H9 (cell line): ENCODE results near the gene RASA4. TPM values are rescaled to one million over a fixed set of nuclear protein-coding genes. Genes with fewer than 3 reads are reported as not detected.
"Not testable (repeated sequence)": the region's sequence is repeated elsewhere in the genome, so short reads cannot be mapped to it uniquely, and the experiment has no call there.

Experiments
- DNase-seq: peaks from one replicate; pipeline ENCODE4 v3.0.0-alpha.2; 2017
- H2AFZ ChIP-seq: one replicate; pipeline ENCODE4 v1.6.1; 2013; ENCODE audit warnings: mild to moderate bottlenecking, low read length, control low read depth, moderate library complexity
- H2AK5ac ChIP-seq: 2 replicates; pipeline ENCODE4 v1.6.1; 2013; ENCODE audit warnings: low read length, control low read depth, mixed read lengths; ENCODE audit not compliant: insufficient read length
- H2BK120ac ChIP-seq: one replicate; pipeline ENCODE4 v1.6.1; 2013; ENCODE audit warnings: low read depth, mild to moderate bottlenecking, low read length, control low read depth, inconsistent platforms; ENCODE audit not compliant: poor library complexity, severe bottlenecking
- H2BK12ac ChIP-seq: 2 replicates; pipeline ENCODE4 v1.6.1; 2013; ENCODE audit warnings: low read length, control low read depth, mixed read lengths, low read depth; ENCODE audit not compliant: insufficient read length
- H2BK15ac ChIP-seq: 2 replicates; pipeline ENCODE4 v1.6.1; 2013; ENCODE audit warnings: low read depth, low read length, control low read depth
- H2BK20ac ChIP-seq: one replicate; pipeline ENCODE4 v1.6.1; 2013; ENCODE audit warnings: low read depth, mild to moderate bottlenecking, low read length, control low read depth, inconsistent platforms; ENCODE audit not compliant: poor library complexity, severe bottlenecking
- H2BK5ac ChIP-seq: 2 replicates; pipeline ENCODE4 v1.6.1; 2013; ENCODE audit warnings: low read length, control low read depth, mixed read lengths; ENCODE audit not compliant: insufficient read length
- H3K14ac ChIP-seq: 2 replicates; pipeline ENCODE4 v1.6.1; 2013; ENCODE audit warnings: low read length, control low read depth; ENCODE audit not compliant: insufficient read depth
- H3K18ac ChIP-seq: 2 replicates; pipeline ENCODE4 v1.6.1; 2013; ENCODE audit warnings: low read depth, mild to moderate bottlenecking, mixed read lengths, low read length, control low read depth; ENCODE audit not compliant: insufficient read length
- H3K23ac ChIP-seq: 2 replicates; pipeline ENCODE4 v1.6.1; 2013; ENCODE audit warnings: low read length, control low read depth, mixed read lengths, low read depth; ENCODE audit not compliant: insufficient read length
- H3K23me2 ChIP-seq: 2 replicates; pipeline ENCODE4 v1.6.1; 2013; ENCODE audit warnings: low read depth, mild to moderate bottlenecking, mixed read lengths, low read length, control low read depth; ENCODE audit not compliant: insufficient read length, poor library complexity, severe bottlenecking
- H3K27ac ChIP-seq: 2 replicates; pipeline ENCODE4 v1.5.1; 2013; ENCODE audit warnings: low read length, control low read depth, mixed read lengths, low read depth; ENCODE audit not compliant: insufficient read length
- H3K27me3 ChIP-seq: 2 replicates; pipeline ENCODE4 v1.6.1; 2013; ENCODE audit warnings: low read length, control low read depth, inconsistent platforms; ENCODE audit not compliant: insufficient read depth
- H3K4ac ChIP-seq: 2 replicates; pipeline ENCODE4 v1.6.1; 2013; ENCODE audit warnings: low read depth, mild to moderate bottlenecking, control low read depth, inconsistent platforms, low read length, moderate library complexity
- H3K4me1 ChIP-seq: 2 replicates; pipeline ENCODE4 v1.6.1; 2013; ENCODE audit warnings: low read length, control low read depth, inconsistent platforms; ENCODE audit not compliant: insufficient read depth
- H3K4me2 ChIP-seq: 2 replicates; pipeline ENCODE4 v1.6.1; 2013; ENCODE audit warnings: low read length, control low read depth, mixed read lengths; ENCODE audit not compliant: insufficient read length, insufficient read depth
- H3K56ac ChIP-seq: 2 replicates; pipeline ENCODE4 v1.6.1; 2013; ENCODE audit warnings: low read depth, mild to moderate bottlenecking, mixed read lengths, low read length, control low read depth; ENCODE audit not compliant: insufficient read length
- H3K79me1 ChIP-seq: 2 replicates; pipeline ENCODE4 v1.6.1; 2013; ENCODE audit warnings: low read depth, mild to moderate bottlenecking, moderate library complexity, low read length, control low read depth, inconsistent platforms; ENCODE audit not compliant: insufficient read depth, poor library complexity, severe bottlenecking
- H3K79me2 ChIP-seq: 2 replicates; pipeline ENCODE4 v1.6.1; 2013; ENCODE audit warnings: low read length, control low read depth, inconsistent platforms; ENCODE audit not compliant: insufficient read depth
- H3K9ac ChIP-seq: 2 replicates; pipeline ENCODE4 v1.6.1; 2013; ENCODE audit warnings: low read length, control low read depth, mixed read lengths; ENCODE audit not compliant: insufficient read length; ENCODE audit errors: extremely low read depth
- H3K9me3 ChIP-seq: one replicate; pipeline ENCODE4 v1.6.1; 2013; ENCODE audit warnings: low read depth, low read length, inconsistent platforms; ENCODE audit not compliant: control insufficient read depth
- H3T11ph ChIP-seq: one replicate; pipeline ENCODE4 v1.6.1; 2013; ENCODE audit warnings: mild to moderate bottlenecking, low read length, control low read depth, inconsistent platforms
- H4K20me1 ChIP-seq: one replicate; pipeline ENCODE4 v1.6.1; 2013; ENCODE audit not compliant: control insufficient read depth, insufficient read length, insufficient read depth
- H4K5ac ChIP-seq: 2 replicates; pipeline ENCODE4 v1.6.1; 2013; ENCODE audit warnings: low read depth, mild to moderate bottlenecking, mixed read lengths, low read length, control low read depth; ENCODE audit not compliant: insufficient read length
- H4K8ac ChIP-seq: replicated peaks from 2 replicates; pipeline ENCODE4 v1.6.1; 2013; ENCODE audit warnings: low read length, control low read depth, mixed read lengths, low read depth; ENCODE audit not compliant: insufficient read length
- H4K91ac ChIP-seq: 2 replicates; pipeline ENCODE4 v1.6.1; 2013; ENCODE audit warnings: low read depth, mild to moderate bottlenecking, moderate library complexity, mixed read lengths, low read length, control low read depth; ENCODE audit not compliant: insufficient read length
- H3K27ac Mint-ChIP-seq, 3 experiments: 2 replicates in 2 of 3; 3 replicates in 1 of 3; pipeline ENCODE4 v1.8.0; 2020 to 2021; ENCODE audit warnings: mixed read lengths in 3 of 3, mild to moderate bottlenecking in 1 of 3, moderate library complexity in 1 of 3
- H3K27me3 Mint-ChIP-seq: 2 replicates; pipeline ENCODE4 v1.8.0; 2021; ENCODE audit warnings: low read depth, mild to moderate bottlenecking, moderate library complexity, mixed read lengths
- H3K36me3 Mint-ChIP-seq, 3 experiments: 2 replicates in 2 of 3; 3 replicates in 1 of 3; pipeline ENCODE4 v1.8.0; 2020 to 2021; ENCODE audit warnings: low read depth in 3 of 3, mixed read lengths in 3 of 3; ENCODE audit not compliant: insufficient read depth in 1 of 3
- H3K4me1 Mint-ChIP-seq, 2 experiments: 2 replicates each; pipeline ENCODE4 v1.8.0; 2020; ENCODE audit warnings: mixed read lengths in 2 of 2
- H3K4me3 Mint-ChIP-seq, 2 experiments: 2 replicates in 1 of 2; 3 replicates in 1 of 2; pipeline ENCODE4 v1.8.0; 2020 to 2021; ENCODE audit warnings: mild to moderate bottlenecking in 2 of 2, mixed read lengths in 2 of 2, moderate library complexity in 1 of 2
- H3K9me3 Mint-ChIP-seq, 2 experiments: 2 replicates in 1 of 2; 3 replicates in 1 of 2; pipeline ENCODE4 v1.8.0; 2020; ENCODE audit warnings: mild to moderate bottlenecking in 2 of 2, mixed read lengths in 2 of 2, moderate library complexity in 1 of 2
- WGBS: extraction: QIAGEN DNeasy Blood & Tissue Kit; methylation state at CpG from one replicate; pipeline ENCODE4 v1.1.7; 2013; ENCODE audit warnings: missing lambda C conversion rate, low lambda C conversion rate, mixed read lengths; ENCODE audit not compliant: insufficient read length; ENCODE audit errors: extremely low coverage; 5-methylcytosine and 5-hydroxymethylcytosine counted together
- total RNA-seq: library from RNA; stranded (reverse); gene quantifications from 2 replicates; pipeline ENCODE4 v1.2.1, GENCODE V29; 2021

Gene RASA4
- total RNA-seq, 1 experiment from 2014 or later: 10.0 TPM

- not testable (repeated sequence) for H4K91ac ChIP-seq
These were observed 6.8 kb downstream of the RASA4 start for GRCh38 chr7:102609734-102610133.

GRCh38 chr7:102606848-102607247, 9.7 kb downstream of the RASA4 start:
- not testable (repeated sequence) for H3K4me2 ChIP-seq, H3K4me1 ChIP-seq, H2AK5ac ChIP-seq, H3K23ac ChIP-seq, H4K5ac ChIP-seq, H3K9me3 Mint-ChIP-seq, H3K18ac ChIP-seq, H2BK15ac ChIP-seq, H3K56ac ChIP-seq, H3K4me1 Mint-ChIP-seq, H3K14ac ChIP-seq, H3K27me3 Mint-ChIP-seq, H4K91ac ChIP-seq, H2AFZ ChIP-seq, H3T11ph ChIP-seq, DNase-seq, H3K23me2 ChIP-seq, H3K4ac ChIP-seq, H3K79me2 ChIP-seq, H3K27ac ChIP-seq, H2BK12ac ChIP-seq, H2BK5ac ChIP-seq, H3K9ac ChIP-seq, H3K36me3 Mint-ChIP-seq, H3K4me3 Mint-ChIP-seq, H2BK20ac ChIP-seq, H3K79me1 ChIP-seq, H3K9me3 ChIP-seq, H4K8ac ChIP-seq, H3K27me3 ChIP-seq, H4K20me1 ChIP-seq, H2BK120ac ChIP-seq, H3K27ac Mint-ChIP-seq
- WGBS: no CpG with 5 or more reads among the region's 5 CpGs

More at GRCh38 chr7:102609734-102610133, 6.8 kb downstream of the RASA4 start:
- not testable (repeated sequence) for DNase-seq, H3K9me3 ChIP-seq, H3K18ac ChIP-seq, H3K23ac ChIP-seq, H3K4ac ChIP-seq, H3K27ac Mint-ChIP-seq, H3K79me1 ChIP-seq, H4K5ac ChIP-seq, H3K27me3 ChIP-seq, H3T11ph ChIP-seq, H2AK5ac ChIP-seq, H3K4me1 ChIP-seq, H3K27ac ChIP-seq, H3K23me2 ChIP-seq, H3K9me3 Mint-ChIP-seq, H3K36me3 Mint-ChIP-seq, H3K4me3 Mint-ChIP-seq, H3K9ac ChIP-seq, H3K14ac ChIP-seq, H3K27me3 Mint-ChIP-seq, H4K20me1 ChIP-seq, H2AFZ ChIP-seq, H2BK15ac ChIP-seq, H3K4me2 ChIP-seq, H3K4me1 Mint-ChIP-seq, H2BK20ac ChIP-seq, H4K8ac ChIP-seq, H3K56ac ChIP-seq, H2BK5ac ChIP-seq, H2BK12ac ChIP-seq, H3K79me2 ChIP-seq, H2BK120ac ChIP-seq
- no CpG with 5 or more reads among the region's 10 CpGs for WGBS
